HepG2 (cell line): Measurements from ENCODE around the gene ARL2. TPM values are rescaled to one million over a fixed set of nuclear protein-coding genes. Genes with fewer than 3 reads are reported as not detected.

ENCODE experiments used
- DR1 ChIP-seq: sonication (generic); formaldehyde crosslinking; IDR thresholded peaks from 2 replicates; pipeline ENCODE4 v1.8.0; 2021; ENCODE audit warnings: mild to moderate bottlenecking, missing genetic modification reagents, inconsistent platforms
- ERF ChIP-seq: IDR thresholded peaks from 2 replicates; pipeline ENCODE4 v1.6.1; 2018; ENCODE audit warnings: missing biosample characterization, missing genetic modification reagents
- GABPA ChIP-seq, 2 experiments: IDR thresholded peaks; 2 replicates each; pipeline ENCODE4 v1.6.1; 2011 to 2016; ENCODE audit warnings: low read depth in 2 of 2, low read length in 1 of 2, missing biosample characterization in 1 of 2, missing genetic modification characterization in 1 of 2
- GTF2F1 ChIP-seq: fragments of 150-350 bp; IDR thresholded peaks from 2 replicates; pipeline ENCODE4 v1.6.1; 2014; ENCODE audit warnings: low read length
- GZF1 ChIP-seq: sonication (generic); formaldehyde crosslinking; IDR thresholded peaks from 2 replicates; pipeline ENCODE4 v1.5.1; 2020; ENCODE audit warnings: mild to moderate bottlenecking, missing genetic modification reagents
- HBP1 ChIP-seq: IDR thresholded peaks from 2 replicates; pipeline ENCODE4 v1.6.1; 2016; ENCODE audit warnings: low read depth, control low read depth
- MLX ChIP-seq: IDR thresholded peaks from 2 replicates; pipeline ENCODE4 v1.6.1; 2016
- NR2C2 ChIP-seq: sonication (generic); formaldehyde crosslinking; IDR thresholded peaks from 2 replicates; pipeline ENCODE4 v1.4.0; 2020; ENCODE audit warnings: missing genetic modification reagents, mild to moderate bottlenecking, moderate library complexity, borderline replicate concordance
- RXRB ChIP-seq: IDR thresholded peaks from 2 replicates; pipeline ENCODE4 v1.6.1; 2016; ENCODE audit warnings: borderline replicate concordance, missing genetic modification reagents, missing compliant biosample characterization
- SALL2 ChIP-seq: sonication (generic); formaldehyde crosslinking; IDR thresholded peaks from 2 replicates; pipeline ENCODE4 v1.8.1; 2023; ENCODE audit warnings: mild to moderate bottlenecking, missing genetic modification reagents, inconsistent platforms
- SETDB1 ChIP-seq: sonication (generic); formaldehyde crosslinking; IDR thresholded peaks from 2 replicates; pipeline ENCODE4 v1.5.1; 2020; ENCODE audit warnings: missing genetic modification reagents, mild to moderate bottlenecking, borderline replicate concordance
- SIX1 ChIP-seq: sonication (generic); formaldehyde crosslinking; IDR thresholded peaks from 2 replicates; pipeline ENCODE4 v1.4.0; 2020; ENCODE audit warnings: missing genetic modification reagents, borderline replicate concordance
- SOX6 ChIP-seq, 2 experiments: fragments of 450-650 bp in 1 of 2; sonication (generic) in 1 of 2; formaldehyde crosslinking in 1 of 2; IDR thresholded peaks; 2 replicates each; pipeline versions ENCODE4 v1.4.0 to v1.6.1; 2017 to 2020; ENCODE audit warnings: antibody characterized with exemption in 1 of 2, mild to moderate bottlenecking in 1 of 2, missing genetic modification reagents in 1 of 2
- TGIF2 ChIP-seq: IDR thresholded peaks from 2 replicates; pipeline ENCODE4 v1.6.1; 2016; ENCODE audit warnings: control low read depth, missing compliant biosample characterization
- ZBTB26 ChIP-seq: IDR thresholded peaks from 2 replicates; pipeline ENCODE4 v1.6.1; 2016; ENCODE audit warnings: missing compliant biosample characterization, missing genetic modification reagents, borderline replicate concordance
- ZBTB34 ChIP-seq: sonication (generic); formaldehyde crosslinking; IDR thresholded peaks from 2 replicates; pipeline ENCODE4 v1.8.0; 2022; ENCODE audit warnings: mild to moderate bottlenecking, missing genetic modification reagents
- ZMYM3 ChIP-seq: sonication (generic); formaldehyde crosslinking; IDR thresholded peaks from 2 replicates; pipeline ENCODE4 v1.5.1; 2020; ENCODE audit warnings: mild to moderate bottlenecking, missing genetic modification reagents
- ZNF20 ChIP-seq: sonication (generic); formaldehyde crosslinking; IDR thresholded peaks from 2 replicates; pipeline ENCODE4 v1.4.0; 2020; ENCODE audit warnings: mild to moderate bottlenecking, moderate library complexity, missing genetic modification reagents
- ZNF333 ChIP-seq: sonication (generic); formaldehyde crosslinking; IDR thresholded peaks from 2 replicates; pipeline ENCODE4 v1.4.0; 2020; ENCODE audit warnings: mild to moderate bottlenecking, missing genetic modification reagents, borderline replicate concordance
- ZNF501 ChIP-seq: sonication (generic); formaldehyde crosslinking; IDR thresholded peaks from 2 replicates; pipeline ENCODE4 v1.5.1; 2020; ENCODE audit warnings: mild to moderate bottlenecking, moderate library complexity, missing genetic modification reagents
- ZNF629 ChIP-seq: sonication (generic); formaldehyde crosslinking; conservative IDR thresholded peaks from 2 replicates; pipeline ENCODE4 v1.5.0; 2020; ENCODE audit warnings: missing genetic modification reagents
- ZNF772 ChIP-seq: sonication (generic); formaldehyde crosslinking; IDR thresholded peaks from 2 replicates; pipeline ENCODE4 v1.5.0; 2020; ENCODE audit warnings: mild to moderate bottlenecking, missing genetic modification reagents
- ZNF878 ChIP-seq: sonication (generic); formaldehyde crosslinking; IDR thresholded peaks from 2 replicates; pipeline ENCODE4 v1.8.1; 2023; ENCODE audit warnings: mild to moderate bottlenecking, missing genetic modification reagents, moderate library complexity
- ZSCAN22 ChIP-seq: sonication (generic); formaldehyde crosslinking; IDR thresholded peaks from 2 replicates; pipeline ENCODE4 v1.4.0; 2020; ENCODE audit warnings: mild to moderate bottlenecking, missing genetic modification reagents
- ZSCAN29 ChIP-seq: sonication (generic); formaldehyde crosslinking; conservative IDR thresholded peaks from 2 replicates; pipeline ENCODE4 v1.4.0; 2020; ENCODE audit warnings: mild to moderate bottlenecking, missing genetic modification reagents
- polyA plus RNA-seq, 8 experiments: library from polyadenylated mRNA; depleted of rRNA in 3 of 8; stranded (reverse) in 7 of 8; unstranded in 1 of 8; fragments of >200 nt; fragmentation: Illumina TruSeq in 4 of 8; extraction: Trizol in 4 of 8; gene quantifications; 2 replicates each; pipeline versions ENCODE4 v1.2.1 to v1.2.3, GENCODE V29; 2011 to 2016; ENCODE audit warnings: low read depth in 4 of 8, missing spikeins in 1 of 8, mixed read lengths in 1 of 8; ENCODE audit not compliant: insufficient read depth in 1 of 8
- total RNA-seq, 5 experiments: library from RNA; depleted of rRNA; stranded (reverse); fragments of >200 nt; fragmentation: Illumina TruSeq; extraction: Trizol; gene quantifications; 2 replicates each; pipeline ENCODE4 v1.2.3, GENCODE V29; 2016; ENCODE audit warnings: low read depth in 1 of 5

The ARL2 gene
- total and polyA plus RNA-seq, 2 of the 13 experiments (the other 11 are each of a cell fraction or from before 2014, with no cell fraction given), result 82.9 to 84.4 TPM

- TF ChIP-seq SALL2 (CRISPR knock-in tag), result peak; percentile 59; the same call in 1 of the 2 replicates
- no peak for TF ChIP-seq GABPA (IDR thresholded peaks at IDR 0.05; ENCODE audit: low read depth, low read length)
- peak; percentile 83 for TF ChIP-seq GABPA (CRISPR knock-in tag; IDR thresholded peaks at IDR 0.05; ENCODE audit: low read depth)
- no peak for TF ChIP-seq ZNF20 (CRISPR knock-in tag)
- TF ChIP-seq ERF (CRISPR knock-in tag), result peak; percentile 30; the same call in 1 of the 2 replicates
- TF ChIP-seq ZBTB26 (CRISPR knock-in tag), result peak; percentile 79; the same call in 1 of the 2 replicates
- TF ChIP-seq MLX (CRISPR knock-in tag), result peak; percentile 90
- TF ChIP-seq TGIF2 (CRISPR knock-in tag), result peak; percentile 94; the same call in 1 of the 2 replicates
- TF ChIP-seq ZBTB34 (CRISPR knock-in tag), result no peak
- no peak for TF ChIP-seq GTF2F1
- 0 out of 2 replicates have a peak, but pooled peaks have one; percentile 53 for TF ChIP-seq RXRB
- TF ChIP-seq ZNF878 (CRISPR knock-in tag), result peak; percentile 91
- TF ChIP-seq HBP1 (CRISPR knock-in tag), result peak; percentile 71; the same call in 1 of the 2 replicates
- no peak for TF ChIP-seq ZNF333 (CRISPR knock-in tag)
- peak; percentile 16; the same call in 1 of the 2 replicates for TF ChIP-seq SIX1 (CRISPR knock-in tag)
- peak; percentile 77; the same call in 1 of the 2 replicates for TF ChIP-seq ZMYM3
- TF ChIP-seq ZSCAN22 (CRISPR knock-in tag), result no peak
- TF ChIP-seq ZNF772 (CRISPR knock-in tag), result peak; percentile 81; the same call in 1 of the 2 replicates
- TF ChIP-seq ZNF501 (CRISPR knock-in tag), result 0 out of 2 replicates have a peak, but pooled peaks have one; percentile 66
- no peak for TF ChIP-seq SETDB1 (CRISPR knock-in tag)
- no peak for TF ChIP-seq ZSCAN29 (CRISPR knock-in tag)
- no peak for TF ChIP-seq SOX6 (IDR thresholded peaks at IDR 0.05)
- TF ChIP-seq SOX6 (CRISPR knock-in tag; IDR thresholded peaks at IDR 0.05), result peak; percentile 82
- TF ChIP-seq NR2C2, result peak; percentile 83
- peak; percentile 49; the same call in 1 of the 2 replicates for TF ChIP-seq DR1 (CRISPR knock-in tag)
- TF ChIP-seq GZF1 (CRISPR knock-in tag), result 0 out of 2 replicates have a peak, but pooled peaks have one; percentile 30
- peak; percentile 38; the same call in 1 of the 2 replicates for TF ChIP-seq ZNF629
These were observed 17.1 kb upstream of the ARL2 start, which contains the start of gene BATF2 (continued) for GRCh38 chr11:64996710-64997380.
